SK-N-DZ (cell line): ENCODE data around the gene LAG3.

Source experiments
- DNase-seq: peaks from one replicate; pipeline ENCODE4 v3.0.0-alpha.2; 2015; ENCODE audit warnings: low spot score

LAG3 gene

DNA sequence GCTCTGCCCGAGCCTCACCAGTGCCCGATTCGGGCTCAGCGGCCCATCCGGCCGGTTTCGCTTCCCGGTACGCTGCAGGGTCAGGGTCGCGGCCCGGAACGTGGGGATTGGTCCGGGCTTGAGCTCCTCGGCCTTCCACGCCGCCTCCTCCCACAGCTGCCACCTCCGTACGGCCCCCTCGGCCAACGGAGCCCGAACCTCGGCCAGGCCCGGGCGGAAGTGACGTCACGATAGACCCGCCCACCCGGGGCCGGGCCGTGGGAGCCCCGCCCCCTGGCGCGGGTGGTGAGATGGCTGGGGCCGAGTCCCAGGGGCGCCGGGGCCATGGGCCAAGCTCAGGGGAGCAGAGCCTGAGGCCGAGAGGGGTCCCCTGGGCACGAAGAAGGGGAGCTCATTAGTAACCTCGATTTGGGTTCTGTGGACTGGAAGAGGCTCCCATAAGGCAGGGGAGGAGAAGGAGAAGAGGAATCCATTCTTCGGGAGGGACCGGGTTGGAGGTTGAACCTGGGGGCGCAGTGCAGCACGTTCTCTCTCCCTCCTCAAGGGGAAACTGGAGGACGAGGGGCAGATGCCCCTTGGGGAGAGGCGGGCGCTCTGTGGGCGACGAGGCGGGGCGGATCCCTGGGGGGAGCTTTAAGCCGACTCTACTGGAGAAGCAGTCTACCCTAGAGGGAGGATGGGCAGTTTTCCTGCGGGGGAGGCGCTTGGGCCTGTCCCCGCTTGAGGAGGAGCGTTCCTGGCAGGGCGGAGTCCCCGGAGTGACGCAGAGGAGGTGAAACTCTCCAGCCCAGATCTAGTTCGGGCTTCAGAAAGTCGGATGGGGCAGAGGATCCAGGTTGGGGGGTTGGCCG, 19.2 kb upstream of the LAG3 start, which contains the start of gene MLF2:
TSS of gene MLF2 (minus strand) at position 221 of the 851 bp plus-strand sequence. CDS start 807 bp downstream, outside the sequence.
- DNase-seq = peak; percentile 98

GRCh38 chr12:6753772-6754356, 18.5 kb upstream of the LAG3 start:
- no peak for DNase-seq

DNA sequence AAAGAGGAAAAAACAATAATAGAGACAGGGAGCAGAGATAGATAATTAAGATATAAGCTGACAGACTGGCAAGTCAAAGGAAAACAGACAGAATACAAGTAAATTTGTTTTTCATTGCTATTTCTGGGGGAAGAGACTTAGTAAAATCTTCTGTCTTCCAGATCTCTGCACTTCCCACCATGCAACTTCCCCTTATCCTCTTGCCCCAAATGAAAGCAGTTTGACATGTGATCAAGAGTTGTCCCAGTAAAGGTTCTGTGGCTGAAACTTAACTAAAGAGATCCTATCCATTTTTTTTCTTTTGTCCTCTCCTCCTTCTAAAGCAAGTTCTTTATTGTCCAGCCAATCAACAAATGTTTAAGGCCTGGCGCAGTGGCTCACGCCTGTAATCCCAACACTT, 17.9 kb upstream of the LAG3 start:
- DNase-seq = no peak

DNA sequence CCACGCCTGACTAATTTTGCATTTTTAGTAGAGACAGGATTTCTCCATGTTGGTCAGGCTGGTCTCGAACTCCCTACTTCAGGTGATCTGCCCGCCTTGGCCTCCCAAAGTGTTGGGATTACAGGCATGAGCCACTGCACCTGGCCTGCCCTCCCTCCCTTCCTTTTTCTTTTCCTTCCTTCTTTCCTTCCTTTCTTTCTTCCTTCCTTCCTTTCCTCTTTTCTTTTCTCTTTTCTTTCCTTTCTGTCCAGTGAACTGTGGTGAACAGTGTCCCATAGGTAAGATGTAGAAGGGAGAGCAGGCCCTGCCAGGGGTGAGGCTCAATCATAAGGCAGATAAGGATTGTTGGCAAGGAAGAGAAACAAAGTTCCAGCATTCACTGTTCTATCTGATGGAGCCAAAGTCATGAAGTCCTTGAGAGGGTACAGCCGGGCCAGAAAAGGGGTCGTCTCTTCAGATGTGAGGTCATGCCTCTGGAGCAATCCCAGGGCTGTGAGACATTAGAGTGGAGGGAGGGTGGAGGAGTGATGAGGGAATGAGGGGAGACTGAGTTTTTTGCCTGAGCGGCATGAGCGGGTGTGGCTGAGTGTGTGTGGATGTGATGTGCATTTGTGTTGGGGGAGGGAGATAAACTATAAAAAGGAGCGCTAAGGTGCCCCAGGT, 15.2 kb upstream of the LAG3 start:
- no peak for DNase-seq

DNA sequence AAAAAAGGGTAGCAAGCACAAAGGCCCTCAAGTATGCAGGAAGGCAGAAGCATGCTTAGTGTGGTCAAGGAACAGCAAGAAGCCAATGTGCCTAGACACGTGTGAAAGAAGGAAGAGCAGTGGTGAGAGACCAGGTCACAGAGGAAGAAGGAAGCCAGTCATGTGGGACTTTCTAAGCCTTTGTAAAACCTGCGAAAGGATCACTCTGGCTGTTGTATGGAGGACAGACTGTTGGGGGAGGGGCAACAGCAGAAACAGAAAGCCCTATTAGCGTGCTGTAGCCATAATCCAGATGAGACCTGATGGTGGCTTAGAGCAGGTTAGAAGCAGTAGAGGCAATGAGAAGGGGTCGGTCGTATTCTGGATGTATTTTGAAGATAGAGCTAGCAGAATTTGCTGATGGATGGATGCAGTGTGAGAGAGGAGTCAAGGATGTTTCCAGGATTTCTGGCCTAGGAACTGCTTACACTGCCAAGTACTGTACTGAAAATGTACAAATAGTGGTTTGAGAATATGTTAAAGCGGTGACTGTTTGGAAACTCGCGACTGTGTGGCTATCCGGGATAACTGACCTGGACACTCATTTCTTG, 13.7 kb upstream of the LAG3 start:
- peak; percentile 64 for DNase-seq

GRCh38 chr12:6759741-6760140, 12.6 kb upstream of the LAG3 start:
- DNase-seq = no peak

DNA sequence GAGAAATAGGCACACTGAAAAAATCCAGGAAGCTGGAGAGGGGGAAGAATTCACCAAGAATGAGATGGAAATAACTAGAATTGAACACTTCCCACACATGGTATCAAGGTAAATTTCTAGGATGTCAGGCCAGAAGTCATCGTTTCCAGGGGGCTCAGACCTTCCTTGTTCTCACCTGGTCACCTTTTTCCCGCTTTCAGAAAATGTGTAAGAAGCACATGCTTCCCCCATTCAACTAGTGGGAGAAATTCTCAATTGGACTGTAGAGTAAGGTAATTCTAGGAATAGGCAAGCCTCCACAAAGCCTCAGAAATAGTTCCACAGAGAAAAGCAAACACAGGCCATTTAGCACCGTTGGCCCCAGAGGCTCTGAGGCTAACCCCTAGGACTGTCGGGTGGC, 8.9 kb upstream of the LAG3 start:
- no peak for DNase-seq

DNA sequence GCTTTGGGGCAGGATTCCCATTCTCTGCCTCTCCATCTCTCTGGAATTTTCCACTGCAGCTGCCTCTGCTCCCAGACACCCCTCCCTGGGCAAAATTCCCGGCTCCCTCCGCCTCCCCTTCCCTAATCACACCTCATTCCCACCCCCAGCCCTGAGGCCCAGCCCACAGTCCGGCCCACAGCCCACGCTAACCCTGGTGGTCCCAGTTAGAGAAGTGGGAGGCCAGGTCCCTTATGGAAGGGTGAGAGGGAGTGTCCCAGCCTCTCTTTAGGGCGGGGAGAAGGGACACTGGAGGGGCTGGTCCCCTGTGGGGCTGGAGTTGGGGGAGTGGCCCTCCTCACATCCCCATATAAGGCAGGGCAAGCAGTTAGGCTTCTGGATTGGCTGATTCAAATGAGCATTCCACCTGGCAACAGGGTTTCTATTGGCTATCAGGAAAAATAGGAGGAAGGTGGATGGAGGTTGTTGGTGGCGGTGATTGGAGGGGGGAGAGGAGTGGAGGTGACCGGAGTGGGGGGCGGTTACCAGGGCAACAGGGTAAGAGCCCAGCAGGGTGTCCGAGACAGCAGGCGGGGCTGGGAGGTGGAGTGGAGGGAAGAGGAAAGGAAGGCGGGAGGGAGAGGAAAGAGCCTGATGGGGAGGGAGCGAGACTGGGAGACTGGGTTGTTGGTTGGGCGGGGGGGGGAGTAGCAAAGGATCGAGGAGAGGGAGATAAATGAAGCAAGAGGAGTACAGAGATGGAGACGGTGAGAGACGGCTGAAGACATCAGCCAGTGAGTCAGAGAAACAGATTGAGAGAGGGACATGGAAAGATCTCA, 8.1 kb upstream of the LAG3 start:
- peak; percentile 100 for DNase-seq

- peak; percentile 81 for DNase-seq
These were observed 7.2 kb upstream of the LAG3 start for GRCh38 chr12:6765048-6765633.

DNA sequence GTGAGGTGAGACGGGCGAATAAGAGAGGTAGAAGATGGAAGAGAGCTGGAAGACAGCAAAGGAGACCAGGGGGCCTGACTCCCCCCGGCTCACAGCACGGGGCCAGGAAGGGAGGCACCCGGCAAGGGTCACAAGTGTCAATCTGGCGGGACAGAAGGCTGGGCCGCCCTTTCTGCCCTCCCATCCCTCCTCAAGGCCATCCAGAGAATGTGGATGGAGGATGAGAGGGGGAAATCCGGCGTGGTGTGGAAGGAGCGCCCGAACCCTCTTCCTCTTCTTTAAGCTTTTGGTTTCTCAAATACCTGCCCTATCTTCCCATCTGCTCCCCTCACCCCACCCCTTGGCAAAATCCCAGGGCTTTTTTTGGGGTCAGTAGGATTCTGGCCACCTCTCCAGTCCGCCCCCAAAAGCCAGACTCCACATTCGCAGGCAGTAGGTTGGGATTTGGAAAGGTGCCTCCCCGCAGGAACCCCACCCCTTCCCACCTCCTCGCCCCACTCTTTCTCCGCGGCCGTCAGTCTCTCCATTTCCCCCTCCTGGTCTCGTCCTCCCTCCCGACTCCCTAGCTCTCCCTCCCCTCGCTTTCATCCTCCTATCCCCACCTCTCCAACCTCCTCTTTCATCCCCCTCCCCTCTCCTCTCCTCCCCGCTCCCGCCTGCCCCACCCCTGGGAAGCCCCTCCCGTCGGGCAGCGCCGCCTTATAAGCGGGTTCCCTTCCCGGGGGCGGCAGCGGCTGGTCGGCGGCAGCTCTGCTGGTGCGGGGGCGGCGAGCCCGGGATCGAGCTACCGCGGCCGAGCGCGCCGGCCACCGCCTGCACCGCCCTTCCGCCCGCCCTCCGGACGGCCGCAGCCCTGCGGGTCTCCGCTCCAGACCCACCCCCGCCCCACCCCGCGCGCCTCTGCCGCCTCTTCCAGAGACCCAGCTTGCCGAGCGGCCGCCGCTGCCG, 6.4 kb upstream of the LAG3 start, which contains the start of gene PTMS:
TSS of gene PTMS (plus strand) at position 730 of the 948 bp plus-strand sequence. CDS start 343 bp downstream, outside the sequence.
- DNase-seq = peak; percentile 97

DNA sequence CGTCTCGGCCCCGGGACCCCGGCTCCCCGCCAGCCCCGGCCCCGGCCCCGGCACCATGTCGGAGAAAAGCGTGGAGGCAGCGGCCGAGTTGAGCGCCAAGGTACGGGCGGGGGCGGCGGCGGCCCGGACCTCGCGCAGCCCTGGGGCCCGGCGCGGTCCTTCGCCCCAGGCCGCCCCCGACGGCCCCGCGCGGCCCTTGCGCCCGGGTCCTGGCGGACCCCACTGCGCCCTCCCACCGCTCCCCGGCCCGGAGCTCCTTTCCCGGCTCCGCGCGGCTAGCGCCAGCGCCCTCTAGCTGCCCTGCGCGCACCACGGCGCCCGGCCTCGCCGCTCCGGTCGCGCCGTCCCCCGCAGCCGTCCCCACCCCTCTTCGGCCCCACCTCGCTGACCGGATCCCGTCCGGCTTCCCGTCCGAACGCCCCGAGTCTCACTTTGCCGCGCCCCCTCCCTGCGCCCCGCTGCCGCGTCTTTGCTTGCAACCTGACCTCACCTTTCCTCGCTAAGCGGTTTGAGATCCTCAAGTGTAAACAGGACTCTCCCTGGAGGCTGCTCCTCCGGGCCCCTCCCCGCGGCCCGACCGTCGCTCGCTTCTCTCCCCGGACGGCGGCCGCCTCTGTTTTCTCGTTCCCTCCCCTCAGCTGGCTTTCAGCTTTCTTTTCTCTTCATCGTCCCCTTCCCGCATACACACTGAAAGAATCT, 5.5 kb upstream of the LAG3 start:
- peak; percentile 57 for DNase-seq

DNA sequence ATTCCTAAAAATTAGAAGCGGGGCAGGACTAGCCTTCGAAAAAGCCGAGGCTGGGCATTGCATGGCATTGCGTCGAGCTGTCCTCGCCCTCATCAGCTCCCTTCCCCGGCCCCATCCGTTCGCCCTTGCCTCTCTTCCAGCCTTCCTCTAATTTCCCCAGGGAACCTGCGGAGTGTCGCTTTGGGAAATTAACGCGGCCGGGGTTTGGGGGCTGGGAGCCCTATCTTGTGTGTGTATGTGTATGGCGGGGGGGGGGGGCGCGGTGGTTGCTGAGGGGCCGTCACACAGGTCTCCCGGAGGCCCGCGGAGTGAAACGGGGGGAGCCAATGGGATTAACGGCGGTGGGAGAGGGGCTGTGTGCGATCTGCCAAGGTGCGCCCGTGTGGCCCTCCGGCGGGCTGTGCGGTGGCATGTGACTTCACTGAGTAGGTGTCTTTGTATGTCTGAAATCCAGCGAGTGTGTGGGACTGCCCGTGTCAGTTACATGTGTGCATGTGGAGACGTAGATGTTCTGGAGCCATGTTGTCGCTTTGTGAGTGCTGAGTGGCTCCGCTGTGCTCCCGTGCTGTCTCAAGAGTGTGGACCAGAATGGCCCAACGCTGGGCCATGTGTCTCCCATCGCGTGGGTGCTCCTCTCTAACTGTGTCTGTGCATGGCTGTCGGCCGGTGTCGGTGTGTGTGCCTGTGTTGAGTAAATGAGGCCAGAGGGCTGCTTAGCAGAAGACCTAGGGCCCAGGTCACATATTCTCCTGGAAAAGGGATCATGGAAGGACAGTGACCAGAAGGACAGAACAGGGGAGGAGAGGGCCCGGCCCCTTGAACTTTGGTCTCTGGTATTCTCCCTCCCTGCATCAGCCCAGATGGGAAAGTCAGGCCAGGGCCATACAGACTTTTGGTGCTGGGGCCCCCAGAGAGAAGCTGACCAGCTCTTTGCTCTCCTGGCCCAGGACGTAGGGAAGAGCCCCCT, 4.7 kb upstream of the LAG3 start:
- DNase-seq = no peak

DNA sequence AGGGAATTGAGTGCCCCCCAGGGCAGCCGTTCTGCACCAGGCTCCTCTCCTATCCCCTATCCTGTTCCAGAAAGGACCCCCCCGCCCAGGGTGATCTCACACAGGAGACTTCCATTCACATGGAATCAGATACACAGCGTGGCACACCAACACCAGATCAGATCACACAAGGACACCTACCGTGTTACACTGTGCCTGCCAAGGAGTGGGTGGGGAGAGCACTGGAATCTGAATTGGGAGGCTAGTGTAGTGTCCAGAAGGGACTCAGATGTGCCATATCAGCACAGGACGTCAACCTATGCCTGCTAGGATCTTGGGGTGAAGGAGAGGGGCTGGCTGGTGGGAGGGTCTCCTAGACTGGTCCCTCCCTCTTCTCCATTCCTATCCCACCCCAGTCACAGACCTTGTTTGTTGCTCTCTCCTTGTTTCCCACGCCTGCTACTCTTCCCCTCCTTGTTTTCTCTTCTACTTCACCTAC, 3.8 kb upstream of the LAG3 start:
- DNase-seq = no peak

DNA sequence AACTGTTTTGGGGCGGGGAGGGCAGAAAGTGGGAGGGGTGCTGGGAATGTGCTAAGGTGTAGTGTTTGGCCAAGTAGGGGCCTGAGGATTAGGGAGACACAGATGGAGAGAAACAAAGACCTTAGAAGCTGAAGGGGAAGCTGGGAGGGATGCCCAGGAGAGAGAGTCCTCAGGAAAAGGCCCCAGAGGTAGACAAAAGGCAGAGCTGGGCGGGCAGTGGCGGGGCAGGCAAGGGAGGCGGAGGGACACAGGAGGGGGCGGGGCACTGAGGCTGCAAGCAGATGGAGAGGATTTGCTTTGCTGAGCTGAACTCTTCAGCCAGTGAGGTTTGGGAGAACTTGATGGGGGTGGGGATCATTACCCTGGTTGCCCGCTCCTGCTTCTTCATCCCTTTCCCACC, 3.3 kb upstream of the LAG3 start:
- DNase-seq = peak; percentile 70

DNA sequence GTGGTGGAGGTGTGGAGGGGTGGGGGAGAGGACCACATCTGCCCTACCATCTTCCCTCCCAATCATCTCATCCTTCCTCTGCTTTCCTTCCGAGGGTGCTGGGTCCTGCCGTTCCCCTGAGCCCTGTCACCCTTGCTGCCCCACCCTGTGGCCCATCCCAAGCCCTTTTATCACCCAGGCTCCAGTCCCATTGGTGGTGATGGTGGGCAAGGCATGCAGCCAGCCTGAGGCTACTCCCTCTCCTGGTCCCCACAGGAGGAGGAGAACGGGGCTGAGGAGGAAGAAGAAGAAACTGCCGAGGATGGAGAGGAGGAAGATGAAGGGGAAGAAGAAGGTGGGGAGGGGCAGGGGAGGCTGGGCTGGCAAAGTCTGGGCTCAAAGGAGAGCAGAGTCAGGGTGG, 2.7 kb upstream of the LAG3 start:
- DNase-seq = no peak

DNA sequence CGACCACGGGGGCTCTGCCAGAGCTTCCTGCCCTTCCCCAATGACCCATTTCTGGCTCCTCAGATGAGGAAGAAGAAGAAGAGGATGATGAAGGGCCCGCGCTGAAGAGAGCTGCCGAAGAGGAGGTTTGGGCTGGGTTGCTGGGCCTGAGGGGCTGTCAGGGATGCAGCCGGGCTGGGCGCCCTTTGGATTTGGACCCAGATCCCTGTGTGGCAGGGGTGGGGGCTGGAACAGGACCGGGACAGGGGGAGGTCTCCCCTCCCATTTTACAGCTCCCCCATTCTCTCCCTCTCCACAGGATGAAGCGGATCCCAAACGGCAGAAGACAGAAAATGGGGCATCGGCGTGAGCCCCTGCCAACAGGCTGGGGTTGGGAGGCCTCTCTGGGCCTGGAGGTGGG, 2.2 kb upstream of the LAG3 start:
- DNase-seq = no peak

- no peak for DNase-seq
These were observed 1.7 kb upstream of the LAG3 start for GRCh38 chr12:6770600-6770999.

GRCh38 chr12:6771091-6771495, 1.2 kb upstream of the LAG3 start:
- DNase-seq = no peak
